NOMO-1 (cell line): Measurements from ENCODE around the gene ADGRA1.
"Not testable (repeated sequence)": the region's sequence is repeated elsewhere in the genome, so short reads cannot be mapped to it uniquely, and the experiment has no call there.

Experiments
- DNase-seq, 2 experiments: peaks; one replicate each; lab custom pipeline; 2025; ENCODE audit not compliant: unreplicated experiment in 2 of 2; lab: John Stamatoyannopoulos, UW

ADGRA1 gene

GRCh38 chr10:133174689-133175263 lies 87.1 kb downstream of the ADGRA1 start:
- no peak for DNase-seq

DNA sequence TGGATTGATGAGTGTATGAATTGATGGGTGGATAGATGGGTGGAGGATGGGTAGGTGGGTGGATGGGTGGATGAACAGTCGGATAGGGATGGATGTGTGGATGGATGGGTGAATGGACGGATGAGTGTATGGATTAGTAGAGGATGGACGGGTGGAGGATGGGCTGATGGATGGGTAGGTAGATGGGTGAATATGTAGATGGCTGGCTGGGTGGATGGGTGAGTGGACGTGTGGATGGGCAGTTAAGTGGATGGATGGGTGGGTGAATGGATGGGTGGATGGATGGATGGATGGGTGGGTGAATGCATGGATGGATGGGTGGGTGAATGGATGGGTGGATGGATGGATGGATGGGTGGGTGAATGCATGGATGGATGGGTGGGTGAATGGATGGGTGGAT lies 87.9 kb downstream of the ADGRA1 start:
- DNase-seq = not testable (repeated sequence)

GRCh38 chr10:133176546-133176945 lies 88.8 kb downstream of the ADGRA1 start:
- DNase-seq = no peak

DNA sequence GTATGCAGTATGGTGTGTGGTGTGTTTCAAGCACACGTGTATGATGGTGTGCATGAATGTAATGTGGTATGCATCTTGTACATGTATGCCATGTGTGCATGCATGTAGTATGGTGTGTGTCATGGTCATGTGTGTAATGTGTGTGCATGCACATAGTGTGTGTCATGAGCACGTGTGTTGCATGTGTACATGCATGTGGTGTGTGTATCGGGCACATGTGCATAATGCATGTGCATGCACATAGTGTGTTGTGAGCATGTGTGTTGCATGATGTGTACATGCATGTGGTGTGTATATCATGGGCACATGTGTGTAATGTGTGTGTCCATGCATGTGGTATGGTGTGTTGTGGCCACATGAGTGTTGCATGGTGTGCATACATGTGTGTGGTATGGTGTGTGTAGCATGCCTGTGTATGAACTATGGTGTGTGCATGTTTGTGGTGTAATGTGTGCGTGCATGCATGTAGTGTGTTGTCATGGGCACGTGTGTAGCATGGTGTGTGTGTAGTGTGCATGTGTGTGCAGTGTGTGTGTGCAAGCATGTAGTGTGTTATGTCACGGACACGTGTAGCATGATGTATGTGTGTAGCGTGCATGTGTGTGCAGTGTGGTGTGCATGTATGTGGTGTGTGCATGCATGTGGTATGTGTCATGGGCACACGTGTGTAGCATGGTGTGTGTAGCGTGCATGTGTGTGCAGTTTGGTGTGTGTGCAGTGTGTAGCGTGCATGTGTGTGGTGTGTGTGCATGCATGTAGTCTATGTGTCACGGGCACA lies 89.8 kb downstream of the ADGRA1 start:
- no peak for DNase-seq

DNA sequence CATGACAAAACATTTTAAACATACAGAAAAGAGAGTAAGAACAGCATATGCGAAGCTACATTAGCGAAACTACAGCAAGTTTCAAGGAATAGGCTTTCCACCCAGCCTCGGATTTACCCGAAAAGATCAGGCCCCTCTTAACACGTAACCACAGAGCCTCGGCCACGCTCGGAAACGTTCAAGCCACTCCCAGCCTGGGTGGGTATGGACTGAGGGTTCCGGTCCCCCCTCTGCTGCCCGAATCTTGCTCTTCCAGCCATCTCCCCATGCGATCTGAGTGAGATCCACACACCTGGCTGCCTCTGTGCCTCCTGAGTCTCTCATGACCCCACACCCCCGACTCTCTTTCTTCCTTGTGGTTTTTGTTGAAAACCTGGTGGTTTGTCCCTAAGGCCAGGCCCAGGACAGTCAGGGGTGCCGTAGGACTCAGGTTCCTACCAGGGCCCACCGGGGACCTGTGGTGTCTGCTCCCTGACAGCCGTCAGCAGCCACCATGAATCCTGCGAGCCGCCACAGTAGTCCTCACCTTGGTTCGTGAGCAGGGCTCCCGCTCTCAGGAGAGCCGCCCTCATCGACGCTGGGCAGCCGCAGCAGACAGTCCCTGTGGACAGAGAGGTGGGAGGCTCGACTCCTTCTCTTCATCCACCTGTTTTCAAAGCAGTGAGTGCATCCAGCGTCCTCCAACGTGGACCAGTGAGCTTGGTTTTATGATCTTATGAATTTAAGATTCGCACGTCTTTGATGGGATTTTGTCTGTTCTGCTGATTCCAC lies 90.8 kb downstream of the ADGRA1 start:
- DNase-seq = no peak

- DNase-seq = no peak
These were observed 91.4 kb downstream of the ADGRA1 start for GRCh38 chr10:133179128-133179520.

GRCh38 chr10:133179651-133180050 lies 91.9 kb downstream of the ADGRA1 start:
- no peak for DNase-seq

DNA sequence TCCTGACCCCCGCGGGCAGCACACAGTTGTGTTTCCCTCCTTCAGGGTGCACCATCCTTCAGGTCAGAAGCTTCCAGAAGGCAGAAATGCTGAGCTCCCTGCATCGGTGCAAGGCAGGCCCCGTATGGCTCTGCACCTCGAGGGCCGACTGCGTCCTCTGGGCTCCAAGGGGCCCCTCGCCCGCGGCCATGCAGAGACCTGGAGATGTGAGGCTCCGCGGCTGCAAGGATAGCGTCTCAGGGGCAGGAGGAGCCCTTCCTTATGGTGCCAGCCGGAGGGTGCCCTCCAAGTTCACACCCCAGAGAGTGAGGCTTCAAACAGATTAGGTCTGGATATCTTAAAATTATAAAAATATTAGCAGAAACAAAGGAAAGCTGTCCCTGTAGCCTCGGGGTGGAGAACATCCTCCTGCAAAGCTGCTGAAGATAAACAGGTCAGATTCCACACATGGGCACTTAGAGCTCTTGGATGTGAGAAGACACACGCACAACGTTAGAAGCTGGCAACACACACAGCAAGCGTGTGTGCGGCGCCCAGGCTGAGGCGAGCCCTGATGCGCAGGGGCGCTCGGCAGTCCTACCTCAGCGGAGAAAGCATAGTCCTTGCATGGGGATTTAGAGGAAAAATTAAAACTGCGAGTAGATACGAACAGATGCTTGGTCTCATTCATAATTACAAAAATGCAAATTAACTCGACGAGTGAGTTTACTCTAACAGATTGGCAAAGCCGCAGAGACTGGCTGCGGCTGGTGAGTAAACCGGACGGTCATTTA lies 92.7 kb downstream of the ADGRA1 start:
- DNase-seq = no peak

DNA sequence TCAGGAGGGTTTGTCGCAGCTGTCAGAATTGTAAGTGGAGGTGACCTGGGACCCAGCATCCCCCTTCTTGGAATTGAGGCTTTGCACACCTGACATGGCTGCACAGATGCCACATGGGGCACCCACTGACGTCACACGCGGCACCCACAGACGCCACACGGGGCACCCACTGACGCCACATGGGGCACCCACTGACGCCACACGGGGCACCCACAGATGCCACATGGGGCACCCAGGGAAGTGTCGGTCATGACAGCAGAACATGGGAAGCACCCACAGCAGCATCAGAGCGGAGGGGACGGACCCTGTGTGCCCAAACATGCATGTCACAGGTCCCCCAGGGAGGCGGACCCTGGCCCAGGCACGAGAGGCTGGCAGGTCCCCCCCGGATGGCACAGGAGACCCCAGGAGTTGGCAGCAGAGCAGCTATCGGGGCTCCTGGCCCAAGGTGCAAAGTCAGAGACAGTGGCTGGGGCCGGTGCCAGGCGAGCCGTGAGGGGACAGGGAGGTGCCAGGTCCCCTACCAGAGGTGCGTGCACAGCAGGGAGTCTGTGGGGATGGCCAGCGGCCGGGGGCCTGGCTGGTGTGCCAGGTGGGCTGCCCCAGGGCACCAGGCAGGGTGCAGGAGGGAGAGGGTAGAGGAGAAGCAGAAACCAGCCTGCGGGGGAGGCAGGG lies 93.4 kb downstream of the ADGRA1 start:
- DNase-seq = no peak
